Right renal pelvis (tissue), 4 donors: ENCODE results near the gene GALNT12. TPM values are rescaled to one million over a fixed set of nuclear protein-coding genes. Genes with fewer than 3 reads are reported as not detected.

Experiments
- DNase-seq, 4 donors: peaks; one replicate each; pipeline ENCODE4 v3.0.0-alpha.2; 2013; ENCODE audit warnings: low read depth in 4 of 4, low spot score in 3 of 4, missing footprints in 1 of 4
- polyA plus RNA-seq, 4 donors: library from polyadenylated mRNA; unstranded; fragments of 120-200 nt; gene quantifications; one replicate each; pipeline ENCODE4 v1.2.1, GENCODE V29; 2013; ENCODE audit not compliant: insufficient read length in 4 of 4

Gene GALNT12
- polyA plus RNA-seq, 4 donors: 7.9 to 14.8 (median 9.7) TPM

DNA sequence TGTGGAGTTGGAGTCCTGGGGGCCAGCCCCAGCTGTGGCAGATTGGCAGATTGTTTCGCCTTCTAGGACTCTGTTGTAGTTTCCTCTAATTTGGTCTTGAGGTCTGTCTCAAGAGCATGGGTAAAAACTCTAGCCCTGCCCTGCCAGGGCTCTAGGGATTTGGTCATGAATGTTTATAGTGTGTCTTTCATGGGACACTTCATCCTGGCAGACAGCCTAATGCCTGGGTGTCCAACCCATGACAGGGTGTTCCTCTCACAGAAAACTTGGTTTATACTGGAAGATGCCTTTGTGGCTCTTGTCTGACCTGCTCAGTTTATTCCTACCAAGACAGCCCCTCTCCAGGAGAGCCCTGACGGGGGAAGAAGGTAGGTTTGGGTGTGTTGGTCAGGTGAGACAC, 45.5 kb downstream of the GALNT12 start:
- DNase-seq: no peak

DNA sequence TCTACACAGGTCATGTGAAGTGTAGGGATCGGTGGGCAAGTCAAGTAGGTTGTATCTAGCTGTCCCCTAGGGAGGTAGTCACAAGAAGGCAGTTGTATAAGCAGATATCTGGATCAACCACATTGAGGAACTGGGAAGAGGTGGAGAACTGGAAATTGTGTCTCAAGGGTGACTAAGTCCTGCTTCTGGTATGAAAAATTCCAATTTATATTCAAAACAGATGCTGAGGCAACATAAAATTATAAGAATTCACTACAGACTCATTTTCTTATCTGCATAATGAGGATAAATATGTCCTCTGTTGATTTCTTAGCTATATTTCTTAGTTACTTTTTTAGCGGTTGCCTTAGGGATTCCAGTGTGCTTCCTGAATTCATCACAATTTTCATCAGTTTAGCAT, 46.8 kb downstream of the GALNT12 start:
- DNase-seq: no peak

DNA sequence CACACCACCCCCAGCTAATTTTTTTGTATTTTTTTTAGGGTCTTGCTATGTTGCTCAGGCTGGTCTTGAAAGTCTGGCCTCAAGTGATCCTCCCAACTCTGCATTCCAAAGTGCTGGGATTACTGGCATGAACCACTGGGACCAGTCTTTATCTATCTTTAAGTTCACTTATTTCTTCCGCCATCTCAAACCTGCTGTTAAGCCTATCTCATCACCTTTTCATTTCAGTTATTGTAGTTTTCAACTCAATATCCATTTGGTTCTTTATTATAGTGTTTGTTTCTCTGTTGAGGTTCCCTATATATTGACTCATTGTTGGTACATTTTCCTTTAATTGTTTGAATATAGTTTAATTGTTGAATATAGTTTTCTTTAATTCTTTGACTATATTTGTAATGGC, 48.1 kb downstream of the GALNT12 start:
- DNase-seq: no peak

DNA sequence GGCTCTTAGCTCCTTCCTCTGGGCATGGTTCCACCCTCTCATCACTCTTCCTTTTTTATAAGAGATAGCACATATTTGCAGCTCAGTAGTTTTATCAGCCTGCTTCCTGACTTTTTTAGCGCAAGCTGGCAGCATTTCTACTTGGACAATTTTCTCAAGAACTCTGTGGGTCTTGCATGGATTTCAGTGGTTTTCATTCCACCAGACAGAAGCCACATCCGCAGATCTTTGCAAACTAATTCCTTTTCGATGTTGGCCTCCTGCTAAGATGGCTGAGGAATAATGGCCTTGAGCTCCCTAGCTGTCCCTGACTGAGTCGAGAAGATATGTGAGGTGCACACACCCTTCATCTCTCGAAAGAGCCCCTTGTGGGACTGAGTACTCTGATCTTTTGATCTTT, 49.5 kb downstream of the GALNT12 start:
- no peak for DNase-seq

DNA sequence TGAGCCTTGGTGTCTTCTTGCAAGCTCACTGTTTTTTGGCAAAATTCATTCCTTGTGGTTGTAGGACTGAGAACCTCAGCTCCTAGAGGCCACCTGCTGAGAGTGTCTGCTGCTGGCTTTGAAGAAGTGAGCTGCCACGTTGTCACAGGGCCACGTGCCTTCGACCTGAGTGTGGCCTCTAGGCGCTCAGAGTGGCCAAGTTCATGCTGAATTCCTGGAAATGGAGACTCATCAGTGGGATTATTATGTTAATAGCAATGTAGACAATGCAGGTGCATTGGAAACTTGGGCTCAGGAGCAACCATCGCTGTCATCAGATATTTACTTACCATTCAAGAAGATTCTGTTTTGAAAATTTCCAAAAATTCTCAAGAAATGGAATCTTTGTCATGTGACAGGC, 52.5 kb downstream of the GALNT12 start:
- no peak for DNase-seq

DNA sequence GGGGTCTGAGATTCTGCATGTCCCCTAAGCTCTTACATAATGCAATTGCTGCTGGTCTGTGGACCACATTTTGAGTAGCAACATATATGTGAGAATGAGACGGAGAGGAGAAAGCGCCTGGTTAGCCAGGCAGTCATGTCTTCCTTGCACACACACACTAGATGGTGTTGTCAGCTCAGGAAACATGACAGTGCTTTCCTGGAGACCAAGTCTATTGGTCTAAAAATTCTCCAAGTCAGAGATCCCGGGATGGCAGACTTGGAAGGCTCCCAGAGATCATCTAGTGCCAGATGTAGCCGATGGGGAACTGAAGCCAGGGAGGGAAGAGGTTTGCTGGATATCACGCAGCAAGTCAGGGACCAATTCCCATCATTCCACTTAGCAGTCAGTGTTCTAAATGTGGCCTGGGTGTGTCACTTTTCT, 53.4 kb downstream of the GALNT12 start:
- no peak for DNase-seq

DNA sequence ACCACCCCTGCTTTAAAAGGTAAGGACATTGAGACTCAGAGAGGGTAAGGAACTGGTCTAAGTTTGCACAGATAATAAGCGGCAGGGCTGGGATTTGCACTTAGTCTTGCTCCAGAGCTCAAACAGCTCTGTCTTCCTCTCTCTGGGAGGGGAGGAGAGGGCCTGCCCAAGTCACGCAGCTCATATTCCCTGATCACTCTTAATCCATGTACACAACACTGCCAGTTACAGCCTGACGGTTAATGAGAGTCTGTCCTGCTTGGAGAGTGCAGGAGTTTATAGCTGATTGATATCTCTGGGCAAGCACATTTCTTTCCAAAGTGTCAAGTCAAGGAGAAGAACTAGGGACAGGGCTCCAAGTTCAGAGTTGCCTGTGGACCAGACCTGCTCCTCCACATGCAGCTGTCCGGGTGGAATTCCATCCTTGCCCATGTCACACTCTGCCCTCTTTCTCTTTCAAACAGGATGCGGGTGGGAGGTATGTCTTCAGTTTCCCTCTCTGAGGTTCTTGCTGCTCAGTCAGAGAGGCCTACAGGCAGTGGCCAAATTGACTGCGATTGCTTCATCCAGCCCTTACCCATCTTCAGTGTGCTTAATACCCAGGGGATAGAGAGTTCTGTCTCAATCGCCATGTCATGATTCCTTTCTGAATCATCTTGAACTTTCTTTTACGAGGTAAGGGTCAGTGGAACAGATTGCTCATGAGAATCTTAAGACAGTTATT, 54.5 kb downstream of the GALNT12 start:
- DNase-seq: no peak

DNA sequence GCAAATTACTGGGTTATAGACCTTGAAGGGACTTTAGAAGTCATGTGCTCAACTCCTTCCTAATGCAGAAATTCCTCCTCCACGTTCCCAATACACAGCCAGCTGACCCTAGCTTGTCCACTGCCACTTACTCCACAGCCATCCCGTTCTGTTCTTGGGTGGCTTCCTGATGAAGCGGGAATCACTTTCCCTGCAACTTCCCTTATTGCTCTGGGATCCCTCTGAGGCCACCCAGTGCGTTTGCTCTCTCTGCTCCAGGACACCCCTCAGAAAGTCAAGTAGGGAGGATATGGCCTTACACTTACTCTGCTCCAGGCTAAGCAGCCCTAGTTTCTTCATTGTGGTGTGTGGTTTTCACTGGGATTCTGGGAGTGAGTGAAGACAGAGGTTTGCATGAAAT, 55.5 kb downstream of the GALNT12 start:
- no peak for DNase-seq

DNA sequence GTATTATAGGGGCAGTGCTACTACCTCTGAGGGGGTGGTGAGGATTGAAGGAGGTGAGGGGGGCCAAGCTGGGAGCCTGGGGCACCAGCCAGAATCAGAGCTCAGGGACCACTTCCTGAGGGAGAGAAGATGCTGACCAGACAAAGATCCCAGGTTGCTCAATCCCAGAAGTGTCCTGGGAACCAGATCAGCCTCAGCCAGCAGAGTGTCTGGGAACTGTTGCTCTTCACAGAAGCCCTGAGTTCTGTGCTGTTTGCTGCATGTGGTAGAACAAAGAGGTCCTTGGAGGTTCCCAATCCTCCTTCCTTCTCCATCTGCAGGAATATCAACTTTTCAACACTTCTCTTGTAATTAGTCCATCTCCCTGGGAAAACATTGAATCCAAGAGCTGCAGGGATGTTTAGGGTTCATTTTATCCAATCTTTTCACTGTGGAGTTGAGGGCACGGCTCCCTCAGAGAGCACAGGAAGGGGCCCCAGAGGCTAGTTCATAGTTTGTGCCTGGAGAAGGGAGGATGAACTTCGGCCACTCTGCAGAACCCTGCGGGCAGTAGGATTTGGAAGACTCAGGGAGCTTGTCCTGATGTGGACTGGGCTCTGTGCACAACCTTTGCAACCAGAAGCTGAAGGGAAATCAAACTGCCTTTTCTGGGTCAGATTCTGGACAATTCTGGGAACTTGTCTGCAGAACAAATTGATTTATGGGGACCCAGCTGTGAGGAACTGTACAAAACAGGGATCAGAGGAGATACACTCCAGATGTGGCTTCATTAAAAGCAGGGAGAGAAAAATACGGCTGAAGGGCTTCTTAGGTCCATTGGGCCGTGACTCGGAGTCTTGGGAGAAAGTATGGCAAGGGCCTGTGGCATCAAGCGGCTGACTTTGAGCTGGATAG, 57.1 kb downstream of the GALNT12 start:
- DNase-seq: no peak

DNA sequence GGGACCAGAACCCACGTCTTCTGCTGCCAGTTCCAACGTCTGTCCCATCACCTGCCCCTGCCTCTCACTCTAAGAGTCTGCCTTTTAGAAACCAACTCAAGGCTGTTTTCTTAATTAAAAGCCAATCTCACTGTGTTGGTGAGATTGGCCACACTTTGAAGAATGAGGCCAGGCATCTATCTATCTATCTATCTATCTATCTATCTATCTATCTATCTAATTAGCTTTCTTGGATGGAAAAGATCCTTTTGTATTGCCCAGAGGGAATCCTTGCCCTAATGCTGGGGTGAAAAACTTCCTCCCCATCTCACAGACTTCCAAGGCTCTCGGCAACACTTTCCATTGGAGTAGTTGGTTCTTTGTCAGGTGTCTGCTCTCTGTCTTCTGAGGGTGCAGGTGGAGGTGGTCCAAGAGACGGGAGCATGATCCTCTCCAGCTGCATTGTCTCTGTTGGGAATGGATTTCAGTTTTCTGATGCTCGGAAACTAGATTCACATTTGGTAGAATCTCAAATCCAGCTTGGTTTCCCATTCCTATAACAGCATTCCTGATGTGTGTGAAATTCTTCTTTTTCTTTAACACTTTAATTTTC, 57.9 kb downstream of the GALNT12 start:
- DNase-seq: no peak

DNA sequence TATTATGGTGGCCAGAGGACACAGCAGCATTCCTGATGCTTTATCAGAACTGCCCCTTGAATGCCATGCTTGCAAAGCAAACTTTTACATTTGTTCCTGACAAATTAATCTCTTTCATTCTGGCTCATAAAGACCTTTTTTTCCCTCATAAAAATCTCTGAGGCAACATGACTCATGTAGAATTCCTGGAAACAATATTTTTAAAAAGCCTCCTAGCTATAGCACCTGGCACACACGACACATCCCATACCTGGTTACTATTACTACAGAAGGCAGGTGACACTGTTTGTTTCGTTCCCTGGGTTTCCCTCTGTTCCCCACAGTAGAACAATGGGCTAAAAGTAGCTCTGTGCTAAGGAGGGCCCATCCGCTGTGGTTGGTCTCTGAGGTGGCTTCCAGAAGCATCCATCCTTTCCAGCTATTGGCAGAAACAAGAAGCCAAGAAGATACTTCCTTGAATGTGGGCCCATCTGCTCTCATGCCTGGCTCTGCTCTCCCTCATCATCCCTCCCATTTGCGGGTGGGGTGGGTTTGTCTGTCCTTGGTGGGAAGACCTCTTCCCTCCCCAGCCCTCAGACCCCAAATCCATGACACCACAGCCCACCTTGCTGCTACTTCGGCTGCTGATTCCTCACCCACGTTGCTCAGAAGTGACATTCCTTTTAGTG, 59.1 kb downstream of the GALNT12 start:
- DNase-seq: no peak

DNA sequence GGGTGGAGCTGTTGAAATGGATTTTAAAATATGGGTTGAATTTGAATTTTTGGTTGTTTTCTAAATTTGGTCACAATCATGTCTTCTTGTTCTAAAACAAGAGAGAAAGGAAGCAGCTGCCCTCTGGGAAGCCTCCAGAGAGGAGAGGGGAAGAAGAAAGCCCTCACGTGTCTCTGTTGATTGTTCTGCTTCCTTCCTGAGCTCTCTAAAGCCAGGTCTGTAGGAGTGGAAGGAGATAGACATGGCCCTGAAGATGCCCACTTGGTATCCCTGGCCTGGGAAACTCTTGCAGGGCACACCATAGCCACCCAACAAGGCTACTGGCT, 59.6 kb downstream of the GALNT12 start:
- DNase-seq: no peak

DNA sequence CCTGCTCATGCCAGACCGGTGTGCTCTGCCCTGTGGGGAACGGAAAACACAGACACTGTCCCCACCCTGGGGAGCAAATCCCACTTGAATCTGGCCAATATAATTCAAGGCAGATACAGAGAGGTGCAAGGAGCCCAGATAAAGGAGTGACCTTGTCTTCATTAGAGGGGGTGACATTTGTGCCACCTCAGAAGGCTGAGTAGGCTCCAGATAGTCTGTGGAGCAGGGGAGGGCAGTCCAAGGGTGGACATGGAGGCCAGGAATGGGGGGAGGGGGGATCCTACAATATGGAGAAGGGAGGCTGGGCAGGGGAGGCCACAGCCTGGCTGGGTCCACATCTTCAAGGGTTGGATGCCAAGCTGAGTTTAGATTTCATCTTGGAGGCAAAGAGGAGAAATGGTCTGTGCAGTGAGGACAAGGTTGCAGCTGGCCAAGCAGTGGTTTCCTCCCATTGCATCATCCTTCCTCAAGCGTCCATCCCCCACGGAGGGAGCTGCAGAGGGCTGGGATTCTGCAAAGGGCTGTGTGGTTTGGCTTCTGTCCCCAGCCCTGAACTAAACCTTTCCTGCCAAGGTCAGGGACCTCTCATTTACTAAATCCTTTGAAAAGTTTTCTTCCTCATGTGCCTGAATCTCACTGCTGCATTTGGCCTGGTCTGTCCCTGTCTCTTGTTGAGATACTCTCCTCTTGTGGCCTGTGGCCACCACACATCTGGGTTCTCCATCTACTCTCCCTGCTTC, 60.1 kb downstream of the GALNT12 start:
- no peak for DNase-seq

DNA sequence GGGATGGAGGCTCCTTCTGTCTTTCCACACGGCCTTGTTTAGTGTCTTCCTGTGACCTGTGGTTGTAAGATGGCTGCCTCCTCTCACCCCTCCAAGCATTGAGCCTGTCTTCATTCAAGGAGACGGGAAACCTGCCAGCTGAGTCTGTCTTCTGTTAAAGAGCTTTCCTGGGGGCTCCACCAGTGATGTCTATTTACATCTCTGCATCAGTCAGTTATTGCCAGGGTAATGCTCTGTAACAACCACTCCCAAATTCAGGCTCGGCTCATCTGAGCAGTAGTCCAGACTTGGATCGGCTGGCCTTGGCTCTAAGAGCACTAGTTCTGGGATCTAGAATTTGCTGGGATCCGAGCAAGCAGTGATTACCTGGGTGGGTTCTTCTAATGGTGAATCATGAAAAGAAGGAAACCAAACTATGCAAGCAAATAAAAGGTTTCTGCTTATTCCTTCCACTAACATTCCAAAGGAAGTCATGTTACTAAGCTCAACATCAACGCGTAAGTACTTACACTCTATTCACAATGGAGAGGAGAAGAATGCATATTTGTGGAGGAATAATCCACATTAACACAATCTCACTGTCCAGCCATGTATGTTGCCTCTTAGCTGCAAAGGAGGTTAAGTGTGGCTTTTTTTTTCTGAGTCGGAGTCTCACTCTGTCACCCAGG, 61.7 kb downstream of the GALNT12 start:
- no peak for DNase-seq

DNA sequence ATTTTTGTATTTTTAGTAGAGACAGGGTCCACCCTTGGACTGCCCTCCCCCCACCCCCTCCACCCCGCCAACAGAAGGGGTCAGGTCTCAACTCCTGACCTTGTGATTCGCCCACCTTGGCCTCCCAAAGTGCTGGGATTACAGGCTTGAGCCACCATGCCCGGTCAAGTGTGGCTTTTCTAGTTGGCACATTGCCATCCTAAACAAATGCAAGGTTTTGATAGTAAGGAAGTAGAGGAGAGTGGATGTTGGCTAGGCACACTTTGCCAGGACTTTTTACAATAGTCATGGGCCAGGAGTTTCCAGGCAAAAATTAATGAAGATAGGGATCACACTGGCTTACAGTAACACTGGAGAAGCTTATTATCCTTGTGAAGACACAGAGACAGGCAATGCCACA, 62.4 kb downstream of the GALNT12 start:
- DNase-seq: no peak

DNA sequence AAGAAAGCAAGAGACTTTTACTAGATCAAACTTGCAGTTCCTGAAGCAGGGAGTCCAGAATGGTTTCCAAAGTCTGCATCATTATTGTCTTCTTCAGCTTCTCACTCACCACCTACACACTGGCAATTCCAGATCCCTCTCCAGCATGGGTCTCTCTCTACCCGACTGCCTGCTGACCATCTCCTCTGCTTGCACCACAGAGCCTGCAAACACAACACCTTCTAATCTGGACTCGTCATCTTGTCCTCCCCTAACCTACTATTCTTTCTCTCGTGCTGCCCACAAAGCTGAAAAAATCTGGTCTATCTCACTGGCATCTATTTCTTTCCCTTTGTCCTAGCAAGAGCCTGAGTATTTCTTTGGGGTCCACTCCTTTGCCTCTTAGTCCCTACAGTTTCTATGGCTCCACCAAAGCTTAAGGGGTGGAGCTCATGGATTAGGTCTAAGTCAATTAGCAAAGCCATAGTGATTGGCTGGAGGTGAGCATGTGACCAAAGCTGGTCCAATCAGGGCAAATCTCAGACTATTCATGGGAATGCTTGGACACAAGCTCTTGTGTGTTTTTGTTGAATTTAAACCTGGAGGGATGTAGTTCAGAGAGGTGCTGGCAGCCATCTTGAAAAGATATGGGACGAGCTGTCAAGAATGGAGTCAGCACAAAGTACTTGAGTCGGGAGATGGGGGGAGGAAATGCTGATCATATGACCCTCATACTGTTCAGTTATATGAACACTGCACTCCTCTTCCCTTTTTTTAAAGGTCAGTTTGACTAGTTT, 63.5 kb downstream of the GALNT12 start:
- no peak for DNase-seq

DNA sequence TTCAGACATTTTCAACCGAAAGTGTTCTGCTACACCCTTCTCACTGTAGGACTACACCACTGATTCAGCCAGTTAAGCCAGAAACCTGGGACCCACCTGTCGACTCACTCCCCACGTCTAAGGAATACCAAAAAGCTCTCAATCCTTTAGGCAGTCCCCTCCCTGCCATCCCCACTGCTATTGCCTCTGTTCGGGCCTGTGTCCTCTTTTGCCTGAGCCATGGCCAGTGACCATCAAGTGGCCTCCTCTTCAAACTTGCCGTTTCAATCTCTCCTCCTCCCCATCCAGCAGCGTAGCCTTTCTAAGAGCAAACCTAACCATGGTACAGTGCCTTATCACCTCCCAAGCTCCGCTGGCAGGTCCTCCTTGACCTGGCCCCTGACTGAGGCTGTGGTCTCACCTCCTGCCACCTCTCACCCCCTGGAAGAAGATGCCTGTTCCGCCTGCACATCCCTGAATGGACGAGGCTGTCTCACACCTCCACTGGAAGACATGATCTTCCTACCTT, 64.1 kb downstream of the GALNT12 start:
- DNase-seq: no peak

DNA sequence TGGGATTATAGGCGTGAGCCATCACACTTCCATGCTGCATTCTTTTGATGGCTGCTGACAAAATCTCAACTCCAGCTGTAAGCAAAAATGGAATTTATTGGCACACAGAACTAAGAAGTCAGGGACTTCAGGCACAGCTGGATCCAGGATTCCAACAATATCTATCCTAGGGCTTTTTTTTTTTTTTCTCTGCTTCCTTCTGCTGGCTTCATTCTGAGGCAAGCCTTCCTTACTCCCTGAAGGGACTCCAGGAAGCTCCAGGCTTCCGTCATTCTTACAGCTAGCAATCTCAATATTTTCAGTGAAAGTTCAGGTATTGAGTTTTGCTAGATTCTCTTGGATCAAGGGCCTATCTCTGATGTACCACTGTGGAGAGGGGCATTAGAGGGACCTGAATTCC, 66.1 kb downstream of the GALNT12 start:
- no peak for DNase-seq

DNA sequence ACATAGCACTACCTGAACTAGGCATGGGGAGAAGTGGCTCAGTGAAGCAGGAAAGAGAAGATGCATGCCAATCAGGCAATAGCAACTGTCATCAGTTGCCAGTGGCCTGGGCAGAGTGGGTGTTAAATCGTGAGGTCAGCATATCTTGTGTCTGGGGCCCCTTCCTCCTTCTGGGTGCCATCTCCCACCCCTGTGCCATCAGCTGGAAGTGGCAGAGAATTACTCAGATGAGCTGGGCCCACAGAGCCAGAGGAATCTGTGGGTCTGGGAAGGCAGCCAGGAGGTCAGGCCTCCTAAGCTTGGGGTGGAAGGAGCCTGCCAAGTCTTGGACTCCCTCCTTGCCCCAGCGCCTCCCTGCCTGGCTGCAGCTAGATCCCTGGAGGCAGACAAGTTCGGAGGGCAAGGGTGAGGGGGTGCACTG, 66.5 kb downstream of the GALNT12 start:
- no peak for DNase-seq
